ENCODE measurements around the gene CCR5AS.

- TF ChIP-seq CTCF (IDR thresholded peaks at IDR 0.05) (no peak), ZFX (IDR thresholded peaks at IDR 0.05; ENCODE audit: borderline replicate concordance) (no peak)
Observed at GRCh38 chr3:46455231-46456115, 48.6 kb upstream of the CCR5AS start.

Data from 22Rv1 (cell line).